H1 (cell line): ENCODE data around the gene ZNF837. TPM values are rescaled to one million over a fixed set of nuclear protein-coding genes. Genes with fewer than 3 reads are reported as not detected.
A peak's percentile ranks its signal among the peaks of the same experiment; 100 is the strongest.

Experiments
- CTCF ChIA-PET: fragments of 300-600 bp; sonication (Branson Sonifier 250); formaldehyde crosslinking; loops from one replicate; lab custom pipeline; 2021; ENCODE audit not compliant: partially characterized antibody; lab: Charles Lee
- POLR2A ChIA-PET: fragments of 300-600 bp; sonication (Branson Sonifier 250); formaldehyde crosslinking; loops from one replicate; lab custom pipeline; 2021; ENCODE audit warnings: inconsistent platforms; ENCODE audit not compliant: partially characterized antibody; lab: Charles Lee
- DNase-seq, 2 experiments: peaks; one replicate each; pipeline versions ENCODE4 v3.0.0 to v3.0.0-alpha.2; 2010 to 2022; ENCODE audit warnings: low spot score in 2 of 2, low read depth in 1 of 2, mixed read lengths in 1 of 2
- FAIRE-seq: peaks from 2 replicates; lab custom pipeline; 2011; peaks lifted over from hg19 to GRCh38; lab: Jason Lieb, UNC
- H2AFZ ChIP-seq: 2 replicates; pipeline ENCODE4 v1.8.1; 2012; ENCODE audit warnings: low read length, inconsistent platforms
- H2AK5ac ChIP-seq: 2 replicates; pipeline ENCODE4 v1.6.1; 2013; ENCODE audit warnings: low read depth, low read length
- H2BK120ac ChIP-seq: replicated peaks from 2 replicates; pipeline ENCODE3; 2013; ENCODE audit warnings: low read depth, low read length, inconsistent platforms
- H2BK12ac ChIP-seq: 2 replicates; pipeline ENCODE4 v1.6.1; 2013; ENCODE audit warnings: low read depth, low read length
- H2BK15ac ChIP-seq: 2 replicates; pipeline ENCODE4 v1.6.1; 2013; ENCODE audit warnings: low read length
- H2BK20ac ChIP-seq: 2 replicates; pipeline ENCODE4 v1.6.1; 2013; ENCODE audit warnings: low read length
- H2BK5ac ChIP-seq: 2 replicates; pipeline ENCODE4 v1.6.1; 2013; ENCODE audit warnings: low read depth, low read length
- H3K14ac ChIP-seq: 2 replicates; pipeline ENCODE4 v1.6.1; 2013; ENCODE audit warnings: inconsistent platforms; ENCODE audit not compliant: insufficient read length
- H3K18ac ChIP-seq: 2 replicates; pipeline ENCODE4 v1.6.1; 2013; ENCODE audit warnings: low read length; ENCODE audit errors: extremely low read depth
- H3K23ac ChIP-seq: 2 replicates; pipeline ENCODE4 v1.6.1; 2013; ENCODE audit warnings: inconsistent platforms; ENCODE audit not compliant: insufficient read length
- H3K23me2 ChIP-seq: 2 replicates; pipeline ENCODE4 v1.6.1; 2013; ENCODE audit warnings: low read depth, low read length
- H3K27ac ChIP-seq: 2 replicates; pipeline ENCODE4 v1.6.1; 2011; ENCODE audit warnings: low read depth, low read length, inconsistent platforms
- H3K27me3 ChIP-seq, 4 experiments: replicated peaks in 1 of 4; 1 replicate in 1 of 4; 2 replicates in 3 of 4; pipeline versions ENCODE4 v1.6.1 to v1.8.1; 2011 to 2013; ENCODE audit warnings: low read length in 3 of 4, mild to moderate bottlenecking in 3 of 4, inconsistent platforms in 2 of 4, mixed read lengths in 2 of 4, moderate library complexity in 1 of 4; ENCODE audit not compliant: control insufficient read depth in 3 of 4, insufficient read depth in 3 of 4; ENCODE audit errors: extremely low read depth in 1 of 4
- H3K36me3 ChIP-seq, 4 experiments: 2 replicates each; pipeline versions ENCODE4 v1.6.1 to v1.8.1; 2011 to 2013; ENCODE audit warnings: mild to moderate bottlenecking in 4 of 4, low read length in 3 of 4, moderate library complexity in 2 of 4, control low read depth in 1 of 4, inconsistent platforms in 1 of 4; ENCODE audit not compliant: insufficient read depth in 4 of 4, control insufficient read depth in 2 of 4
- H3K4ac ChIP-seq: replicated peaks from 2 replicates; pipeline ENCODE3; 2013; ENCODE audit warnings: low read length, low read depth, mixed read lengths, inconsistent platforms; ENCODE audit not compliant: insufficient read length
- H3K4me1 ChIP-seq, 4 experiments: replicated peaks in 1 of 4; 1 replicate in 1 of 4; 2 replicates in 3 of 4; pipeline versions ENCODE4 v1.6.1 to v1.8.1; 2011 to 2013; ENCODE audit warnings: low read length in 3 of 4, inconsistent platforms in 2 of 4, mixed read lengths in 1 of 4; ENCODE audit not compliant: insufficient read depth in 4 of 4, control insufficient read depth in 3 of 4
- H3K4me2 ChIP-seq, 2 experiments: 2 replicates each; pipeline versions ENCODE4 v1.6.1 to v1.8.1; 2011 to 2013; ENCODE audit warnings: low read depth in 2 of 2, low read length in 2 of 2, control low read depth in 1 of 2, inconsistent platforms in 1 of 2, mild to moderate bottlenecking in 1 of 2; ENCODE audit not compliant: insufficient read depth in 1 of 2
- H3K4me3 ChIP-seq, 4 experiments: fragments of 200-600, 300-600 bp in 1 of 4; sonication (generic), shearing (Covaris generic), sonication (Bioruptor Twin) in 1 of 4; 2 replicates each; pipeline versions ENCODE4 v1.5.1 to v1.8.1; 2011 to 2016; ENCODE audit warnings: low read length in 4 of 4, low read depth in 3 of 4, control low read depth in 2 of 4, inconsistent platforms in 2 of 4, mild to moderate bottlenecking in 2 of 4, mixed read lengths in 1 of 4, moderate library complexity in 1 of 4; ENCODE audit not compliant: insufficient read depth in 2 of 4; ENCODE audit errors: extremely low read depth in 1 of 4
- H3K56ac ChIP-seq: replicated peaks from 2 replicates; pipeline ENCODE3; 2013; ENCODE audit warnings: low read depth, mild to moderate bottlenecking, mixed read lengths, low read length, inconsistent platforms; ENCODE audit not compliant: insufficient read length
- H3K79me1 ChIP-seq: 2 replicates; pipeline ENCODE4 v1.6.1; 2013; ENCODE audit warnings: low read depth, low read length, control low read depth
- H3K79me2 ChIP-seq, 2 experiments: 2 replicates each; pipeline versions ENCODE4 v1.6.1 to v1.8.1; 2012 to 2013; ENCODE audit warnings: low read length in 2 of 2, mild to moderate bottlenecking in 2 of 2, inconsistent platforms in 1 of 2; ENCODE audit not compliant: insufficient read depth in 2 of 2, control insufficient read depth in 1 of 2
- H3K9ac ChIP-seq, 4 experiments: replicated peaks in 1 of 4; 1 replicate in 1 of 4; 2 replicates in 3 of 4; pipeline versions ENCODE4 v1.6.1 to v1.8.1; 2011 to 2013; ENCODE audit warnings: low read depth in 3 of 4, low read length in 3 of 4, control low read depth in 2 of 4, mild to moderate bottlenecking in 2 of 4, moderate library complexity in 2 of 4, inconsistent platforms in 1 of 4; ENCODE audit errors: extremely low read depth in 1 of 4
- H3K9me3 ChIP-seq, 2 experiments: 2 replicates each; pipeline versions ENCODE4 v1.6.1 to v1.8.1; 2012 to 2013; ENCODE audit warnings: mild to moderate bottlenecking in 2 of 2, moderate library complexity in 2 of 2, control low read depth in 1 of 2, inconsistent platforms in 1 of 2, low read depth in 1 of 2, low read length in 1 of 2, mixed read lengths in 1 of 2; ENCODE audit not compliant: insufficient read depth in 2 of 2
- H4K20me1 ChIP-seq, 2 experiments: replicated peaks in 1 of 2; 2 replicates each; pipeline versions ENCODE3 to v1.8.1; 2011 to 2013; ENCODE audit warnings: inconsistent platforms in 2 of 2, low read length in 2 of 2, mild to moderate bottlenecking in 1 of 2; ENCODE audit not compliant: insufficient read depth in 2 of 2, control insufficient read depth in 1 of 2
- H4K5ac ChIP-seq: 2 replicates; pipeline ENCODE4 v1.6.1; 2013; ENCODE audit warnings: low read length, low read depth, mixed read lengths, inconsistent platforms; ENCODE audit not compliant: insufficient read length
- H4K8ac ChIP-seq: 2 replicates; pipeline ENCODE4 v1.8.0; 2013; ENCODE audit warnings: mild to moderate bottlenecking, moderate library complexity, low read length, inconsistent platforms; ENCODE audit not compliant: insufficient read depth; ENCODE audit errors: extremely low read depth
- H4K91ac ChIP-seq: replicated peaks from 2 replicates; pipeline ENCODE3; 2013; ENCODE audit warnings: low read length, mixed read lengths, inconsistent platforms; ENCODE audit not compliant: insufficient read length
- BRCA1 ChIP-seq: IDR thresholded peaks from 2 replicates; pipeline ENCODE4 v1.6.1; 2012; ENCODE audit warnings: low read depth, low read length, improper control_type of control experiment
- E2F6 ChIP-seq: IDR thresholded peaks from 2 replicates; pipeline ENCODE4 v1.6.1; 2012; ENCODE audit warnings: inconsistent platforms
- HDAC2 ChIP-seq, 2 experiments: fragments of 300-600 bp in 1 of 2; sonication (generic) in 1 of 2; IDR thresholded peaks; 2 replicates each; pipeline ENCODE4 v1.6.1; 2011 to 2012; ENCODE audit warnings: low read depth in 2 of 2, low read length in 2 of 2, mild to moderate bottlenecking in 2 of 2, moderate library complexity in 2 of 2, borderline replicate concordance in 1 of 2, inconsistent platforms in 1 of 2
- MAX ChIP-seq: IDR thresholded peaks from 2 replicates; pipeline ENCODE4 v1.6.1; 2012; ENCODE audit warnings: inconsistent platforms
- NANOG ChIP-seq: IDR thresholded peaks from 2 replicates; pipeline ENCODE4 v1.6.1; 2011; ENCODE audit warnings: low read length, low read depth, mild to moderate bottlenecking, inconsistent platforms; ENCODE audit not compliant: insufficient read depth, poor library complexity, severe bottlenecking
- PHF8 ChIP-seq: fragments of 200-600 bp; sonication (generic); conservative IDR thresholded peaks from 2 replicates; pipeline ENCODE4 v1.7.1; 2012; ENCODE audit warnings: low read depth, mild to moderate bottlenecking, inconsistent platforms, low read length, moderate library complexity
- SAP30 ChIP-seq: fragments of 300-600 bp; sonication (generic); IDR thresholded peaks from 2 replicates; pipeline ENCODE4 v1.7.1; 2012; ENCODE audit warnings: low read length, moderate library complexity, mild to moderate bottlenecking, inconsistent platforms; ENCODE audit not compliant: insufficient read depth, insufficient replicate concordance
- WGBS, 2 experiments: shearing (Covaris generic) in 1 of 2; methylation state at CpG; one replicate each; pipeline versions ENCODE4 v1.1.6 to v1.1.7; 2013 to 2015; ENCODE audit warnings: low lambda C conversion rate in 2 of 2, mixed read lengths in 2 of 2, inconsistent platforms in 1 of 2, low coverage in 1 of 2, missing lambda C conversion rate in 1 of 2; ENCODE audit not compliant: insufficient replicate concordance in 2 of 2, insufficient coverage in 1 of 2, insufficient read length in 1 of 2; ENCODE audit errors: extremely low coverage in 1 of 2, missing lambda C conversion rate in 1 of 2; 5-methylcytosine and 5-hydroxymethylcytosine counted together
- polyA plus RNA-seq, 7 experiments: library from polyadenylated mRNA; depleted of rRNA in 3 of 7; stranded (reverse) in 5 of 7; unstranded in 2 of 7; fragments of >200 nt in 5 of 7; fragments of 200-250 nt in 2 of 7; gene quantifications; 1 replicate in 5 of 7; 2 replicates in 1 of 7; 4 replicates in 1 of 7; pipeline versions ENCODE4 v1.2.1 to v1.2.3, GENCODE V29; 2011 to 2013; ENCODE audit warnings: missing spikeins in 2 of 7, mixed read lengths in 2 of 7
- total RNA-seq: library from RNA; stranded (reverse); fragmentation: NEBNext Ultra II Directional; extraction: Animal tissue kit (Norgen Biotek cat#: 25700); gene quantifications from 2 replicates; pipeline ENCODE4 v1.2.1, GENCODE V29; 2021

Gene ZNF837
- total and polyA plus RNA-seq, 2 of the 8 experiments (the other 6 are each of a cell fraction or from before 2014, with no cell fraction given) = 1.9 to 3.3 TPM

GRCh38 chr19:58361900-58362271 is 18.9 kb downstream of the ZNF837 start:
- no peak overlapping the region; the same call in 1 of the 2 replicates for H2AK5ac ChIP-seq
- ChIA-PET POLR2A (interaction anchor here (0.9 to 7.8 kb wide), 20 partner anchors 9 to 211 kb away, joined by 3 to 102 read pairs (median 5); partner anchors contain the start of genes A1BG, CHMP2A, RNF225 and RPS5), CTCF (interaction anchor here (0.9 to 2.0 kb wide), 8 partner anchors 9 to 138 kb away, joined by 3 to 5 read pairs (median 4); no protein-coding TSS in a partner anchor)
- peak overlapping the region; percentile 76; the same call in 1 of the 2 replicates for H2BK15ac ChIP-seq
- H3K36me3 ChIP-seq = peaks cover 0 to 2% (median 0%) of the 10 kb centered on the region in 4 experiments; a peak in 2 of 8 replicates
- peak overlapping the region; percentile 32 for H3K4ac ChIP-seq
- peak overlapping the region; percentile 86 for H3K56ac ChIP-seq
- peak overlapping the region; percentile 99 for H4K8ac ChIP-seq
- DNase-seq (no peak), FAIRE-seq (no peak)
- no peaks in the 10 kb centered on the region for H4K20me1 ChIP-seq
- peak overlapping the region; percentile 73 to 94 for H3K4me2 ChIP-seq
- no peak overlapping the region for H2BK120ac ChIP-seq
- no peak overlapping the region for H3K23ac ChIP-seq
- H2AFZ ChIP-seq = peak overlapping the region; percentile 88; the same call in 1 of the 2 replicates
- TF ChIP-seq E2F6 (peak; percentile 74), BRCA1 (no peak), PHF8 (no peak), NANOG (no peak), SAP30 (peak; percentile 90), HDAC2 (IDR thresholded peaks at IDR 0.05; ENCODE audit: borderline replicate concordance in 1 of 2, low read depth in 2 of 2, low read length in 2 of 2) (0 out of 4 replicates have a peak, but pooled peaks of 1 of the 2 experiments have one; percentile 82), MAX (peak; percentile 91)
- H4K91ac ChIP-seq = peak overlapping the region; percentile 97
- H3K4me3 ChIP-seq = peak overlapping the region; percentile 80 to 97 (median 96)
- peaks cover 5% of the 10 kb centered on the region for H3K23me2 ChIP-seq
- no peaks in the 10 kb centered on the region for H3K79me2 ChIP-seq
- H3K14ac ChIP-seq = no peak overlapping the region
- peak overlapping the region; percentile 99 for H2BK5ac ChIP-seq
- 6% methylated on average over 27 of the region's 28 CpGs; no CpG with 5 or more reads in 1 of the 2 experiments for WGBS, 2 experiments
- H3K9ac ChIP-seq = peak overlapping the region; percentile 65 to 96 (median 95)
- peak overlapping the region; percentile 99 for H3K18ac ChIP-seq
- H3K27me3 ChIP-seq = no peaks in the 10 kb centered on the region
- peak overlapping the region; percentile 82 for H3K27ac ChIP-seq
- peak overlapping the region; percentile 92 for H2BK12ac ChIP-seq
- H2BK20ac ChIP-seq = peak overlapping the region; percentile 27; the same call in 1 of the 2 replicates
- H4K5ac ChIP-seq = peak overlapping the region; percentile 92
- H3K79me1 ChIP-seq = no peaks in the 10 kb centered on the region
- no peaks in the 10 kb centered on the region for H3K9me3 ChIP-seq
- H3K4me1 ChIP-seq = peaks cover 0 to 8% (median 5%) of the 10 kb centered on the region in 4 experiments; a peak in 4 of 7 replicates
